Left lung (tissue), 10 donors: ENCODE results near the gene CIB4. TPM values are rescaled to one million over a fixed set of nuclear protein-coding genes. Genes with fewer than 3 reads are reported as not detected.

Experiments
- ATAC-seq: fragments of 200-7000 bp; cut with Tn5 transposase; one replicate; pipeline ENCODE4 v1.9.1; 2020; ENCODE audit warnings: moderate library complexity
- DNase-seq, 4 donors: peaks; one replicate each; pipeline ENCODE4 v3.0.0-alpha.2; 2013 to 2020
- H3K27ac ChIP-seq, 2 donors: fragments of 200-600 bp; sonication (generic) in 1 of 2; one replicate each; pipeline versions ENCODE4 v1.5.0 to v1.8.0; 2020 to 2021
- H3K27me3 ChIP-seq, 2 donors: fragments of 200-600 bp; sonication (generic) in 1 of 2; one replicate each; pipeline versions ENCODE4 v1.5.0 to v1.8.0; 2020 to 2021
- H3K36me3 ChIP-seq, 2 donors: fragments of 200-600 bp; sonication (generic) in 1 of 2; one replicate each; pipeline versions ENCODE4 v1.5.0 to v1.8.0; 2020 to 2021
- H3K4me1 ChIP-seq, 2 donors: fragments of 200-600 bp; one replicate each; pipeline ENCODE4 v1.8.0; 2021
- H3K4me3 ChIP-seq, 2 donors: fragments of 200-600 bp; sonication (generic) in 1 of 2; one replicate each; pipeline versions ENCODE4 v1.5.0 to v1.8.0; 2020 to 2021; ENCODE audit warnings: mild to moderate bottlenecking in 1 of 2
- H3K9me3 ChIP-seq, 2 donors: fragments of 200-600 bp; sonication (generic) in 1 of 2; one replicate each; pipeline versions ENCODE4 v1.5.0 to v1.8.0; 2020 to 2021
- intact Hi-C, 2 donors: fragments of 100-400 bp; cut with DNase I; formaldehyde crosslinking; loops; one replicate each; pipeline versions ENCODE4 v1.11.2 to v1.14.2; 2022
- polyA plus RNA-seq, 6 donors: library from polyadenylated mRNA; unstranded; fragments of 120-200 nt; gene quantifications; one replicate each; pipeline ENCODE4 v1.2.1, GENCODE V29; 2013; ENCODE audit not compliant: insufficient read length in 6 of 6
- total RNA-seq, 2 donors: library from RNA; stranded (reverse); fragmentation: NEBNext Ultra II Directional; extraction: Animal tissue kit (Norgen Biotek cat#: 25700); gene quantifications; one replicate each; pipeline ENCODE4 v1.2.1, GENCODE V29; 2021
- TF ChIP-seq, protein P1 (sequence below), 2 donors: fragments of 200-600 bp; sonication (generic) in 1 of 2; IDR thresholded peaks; one replicate each; pipeline versions ENCODE4 v1.5.0 to v1.8.0; 2021; ENCODE audit warnings: antibody characterized with exemption in 2 of 2
- donor health status: DM: no; HTN: yes; CAD: no.
- donor health status: DM: no; HTN: no; CAD: no.

Gene CIB4
- total and polyA plus RNA-seq, 8 donors = 1.0 to 2.4 (median 1.8) TPM; not detected in 2

DNA sequence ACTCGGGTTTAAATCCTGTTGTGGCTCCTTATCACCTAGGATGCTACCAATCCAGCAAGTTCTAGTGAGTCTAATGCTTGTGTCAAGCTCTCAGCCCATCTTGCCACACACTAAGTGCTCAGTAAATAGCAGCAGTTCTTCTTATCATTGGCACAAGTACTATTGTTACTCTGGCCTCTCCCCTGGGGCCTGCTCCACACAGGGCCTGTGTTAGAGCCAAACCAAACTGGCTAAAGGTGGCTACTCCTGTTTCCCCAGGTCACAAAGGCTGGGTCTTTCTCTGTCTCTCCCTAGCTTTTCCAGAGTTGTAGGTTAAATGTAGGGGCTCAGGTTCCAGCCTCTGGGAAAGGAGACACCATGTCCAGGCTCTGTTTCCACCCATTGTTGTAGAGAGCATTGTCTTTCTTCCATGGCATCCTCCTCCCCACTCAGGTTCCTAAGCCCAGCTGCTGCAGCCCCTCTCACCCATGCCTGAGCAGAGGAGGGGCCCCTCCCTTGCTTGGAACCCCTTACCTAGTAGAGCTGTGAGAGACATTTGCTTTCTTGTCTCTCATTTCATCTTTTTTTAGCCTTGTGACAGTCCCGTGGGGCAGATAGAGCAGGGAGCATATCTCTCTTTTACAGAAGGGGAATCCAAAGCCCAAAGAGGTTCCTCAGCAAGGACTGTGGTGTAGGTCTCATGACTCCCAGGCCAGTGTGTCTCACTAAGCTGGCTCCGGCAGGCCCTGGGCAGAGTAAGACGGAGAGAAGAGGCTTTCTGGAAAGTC is 106.9 kb downstream of the CIB4 start:
- Histone ChIP-seq H3K4me1 (no peaks in the 10 kb centered on the region), H3K4me3 (no peak overlapping the region), H3K9me3 (no peaks in the 10 kb centered on the region), H3K27me3 (no peaks in the 10 kb centered on the region), H3K27ac (no peak overlapping the region), H3K36me3 (no peaks in the 10 kb centered on the region)
- intact Hi-C loops = no loop called here
- DNase-seq (peak in 1 of 4 donors; percentile 14), ATAC-seq (no peak)
- TF ChIP-seq, protein P1, sequence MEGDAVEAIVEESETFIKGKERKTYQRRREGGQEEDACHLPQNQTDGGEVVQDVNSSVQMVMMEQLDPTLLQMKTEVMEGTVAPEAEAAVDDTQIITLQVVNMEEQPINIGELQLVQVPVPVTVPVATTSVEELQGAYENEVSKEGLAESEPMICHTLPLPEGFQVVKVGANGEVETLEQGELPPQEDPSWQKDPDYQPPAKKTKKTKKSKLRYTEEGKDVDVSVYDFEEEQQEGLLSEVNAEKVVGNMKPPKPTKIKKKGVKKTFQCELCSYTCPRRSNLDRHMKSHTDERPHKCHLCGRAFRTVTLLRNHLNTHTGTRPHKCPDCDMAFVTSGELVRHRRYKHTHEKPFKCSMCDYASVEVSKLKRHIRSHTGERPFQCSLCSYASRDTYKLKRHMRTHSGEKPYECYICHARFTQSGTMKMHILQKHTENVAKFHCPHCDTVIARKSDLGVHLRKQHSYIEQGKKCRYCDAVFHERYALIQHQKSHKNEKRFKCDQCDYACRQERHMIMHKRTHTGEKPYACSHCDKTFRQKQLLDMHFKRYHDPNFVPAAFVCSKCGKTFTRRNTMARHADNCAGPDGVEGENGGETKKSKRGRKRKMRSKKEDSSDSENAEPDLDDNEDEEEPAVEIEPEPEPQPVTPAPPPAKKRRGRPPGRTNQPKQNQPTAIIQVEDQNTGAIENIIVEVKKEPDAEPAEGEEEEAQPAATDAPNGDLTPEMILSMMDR (IDR thresholded peaks at IDR 0.05) = no peak

DNA sequence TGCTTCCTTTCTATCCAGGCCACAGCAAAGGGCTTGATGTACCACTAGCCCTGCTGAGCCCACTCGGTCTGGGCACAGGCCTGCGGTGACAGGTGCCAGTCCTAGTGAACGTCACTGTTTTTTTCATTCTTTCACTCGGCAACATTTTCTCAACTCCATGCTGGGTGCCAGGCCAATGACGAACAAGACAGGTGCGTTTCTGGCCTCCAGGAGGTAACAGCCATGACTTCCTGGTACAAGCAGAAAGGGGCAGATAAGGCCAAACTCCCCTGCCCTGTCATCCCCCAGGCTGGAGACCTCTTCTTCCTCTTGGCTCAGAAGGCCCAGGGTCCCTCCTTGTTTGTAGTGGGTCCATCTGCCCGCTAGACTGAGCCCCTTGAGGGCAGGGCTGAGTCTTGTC is 107.5 kb downstream of the CIB4 start:
- H3K4me3 ChIP-seq = no peak overlapping the region
- TF ChIP-seq, protein P1 (IDR thresholded peaks at IDR 0.05) = no peak
- no peaks in the 10 kb centered on the region for H3K27me3 ChIP-seq
- no peaks in the 10 kb centered on the region for H3K36me3 ChIP-seq
- DNase-seq (peak in 1 of 4 donors; percentile 9), ATAC-seq (no peak)
- H3K9me3 ChIP-seq = no peaks in the 10 kb centered on the region
- intact Hi-C loops = no loop called here
- H3K27ac ChIP-seq = no peak overlapping the region
- no peaks in the 10 kb centered on the region for H3K4me1 ChIP-seq

DNA sequence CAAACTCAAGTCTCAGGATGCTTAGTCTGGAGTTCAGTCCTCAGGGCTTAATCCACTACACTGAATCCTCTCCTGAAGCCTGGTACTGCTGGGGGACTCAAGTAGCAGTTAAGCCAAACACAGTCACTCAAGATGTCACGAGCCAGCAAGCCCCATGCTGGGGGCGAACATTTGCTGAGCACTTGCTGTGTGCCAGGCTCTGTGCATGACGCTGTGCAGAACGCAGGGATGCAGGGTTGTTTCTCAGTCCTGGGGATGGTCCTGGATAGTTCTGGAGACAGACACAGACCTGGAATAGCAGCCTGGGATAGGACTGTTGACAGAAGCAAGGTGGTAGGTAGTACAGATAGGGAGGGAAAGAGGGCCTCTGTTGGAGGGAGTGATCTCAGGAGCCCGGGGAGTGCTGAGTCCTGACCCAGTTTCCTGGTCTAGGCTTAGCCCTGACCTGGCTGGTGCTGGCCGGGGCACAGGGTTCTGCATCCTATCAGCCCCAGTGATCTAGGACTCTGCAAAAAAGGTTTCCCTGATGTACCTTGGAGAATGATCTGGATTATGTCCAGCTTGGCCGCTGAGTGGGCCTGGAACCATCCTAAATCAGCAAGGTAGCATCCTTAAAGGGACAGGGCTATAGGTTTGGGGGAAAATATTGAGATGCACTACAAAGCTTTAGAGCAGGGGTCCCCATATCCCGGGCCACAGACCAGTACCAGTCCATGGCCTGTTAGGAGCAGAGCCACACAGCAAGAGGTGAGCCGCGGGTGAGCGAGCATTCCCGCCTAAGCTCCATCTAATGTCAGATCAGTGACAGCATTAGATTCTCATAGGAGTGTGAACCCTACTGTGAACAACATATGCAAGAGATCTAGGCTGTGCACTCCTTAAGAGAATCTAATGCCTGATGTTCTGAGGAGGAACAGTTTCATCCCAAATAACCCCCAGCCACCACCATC is 108.6 kb downstream of the CIB4 start:
- Histone ChIP-seq H3K4me3 (no peak overlapping the region), H3K27me3 (no peaks in the 10 kb centered on the region), H3K27ac (no peak overlapping the region), H3K9me3 (no peaks in the 10 kb centered on the region), H3K36me3 (no peaks in the 10 kb centered on the region), H3K4me1 (no peaks in the 10 kb centered on the region)
- no peak for ATAC-seq
- TF ChIP-seq, protein P1 (IDR thresholded peaks at IDR 0.05) = no peak
- intact Hi-C loops = no loop called here
- DNase-seq = peak in 1 of 4 donors; percentile 15

Other genes starting within 250 kb of the CIB4 start
- gene DRC1, start 239.4 kb downstream of the CIB4 start, total RNA-seq = 1 to 10 TPM in 1 of 2 donors, not detected in 1; 1.8 TPM
- 1 to 10 TPM in 5 of 6 donors, under 1 TPM in 1; 0.92 to 7.9 (median 5.6) TPM for gene DRC1, start 239.4 kb downstream of the CIB4 start, polyA plus RNA-seq
- under 1 TPM in 1 of 2 donors, not detected in 1; 0.10 TPM for gene OTOF, start 163.2 kb downstream of the CIB4 start, total RNA-seq
- under 1 TPM; 0.03 to 0.20 (median 0.10) TPM for gene OTOF, start 163.2 kb downstream of the CIB4 start, polyA plus RNA-seq
- 10 to 100 TPM; 17.8 to 24.1 TPM for gene KCNK3, start 51.4 kb upstream of the CIB4 start, total RNA-seq
- 10 to 100 TPM; 22.7 to 34.9 (median 31.7) TPM for gene KCNK3, start 51.4 kb upstream of the CIB4 start, polyA plus RNA-seq
- 10 to 100 TPM; 45.6 to 62.1 TPM for gene SLC35F6, start 122.9 kb upstream of the CIB4 start, total RNA-seq
- gene SLC35F6, start 122.9 kb upstream of the CIB4 start, polyA plus RNA-seq = 10 to 100 TPM; 10.0 to 13.5 (median 11.0) TPM
- 1 to 10 TPM in 1 of 2 donors, under 1 TPM in 1; 0.99 to 4.0 TPM for gene CENPA, start 144.7 kb upstream of the CIB4 start, total RNA-seq
- 10 to 100 TPM; 12.1 to 27.0 (median 13.1) TPM for gene CENPA, start 144.7 kb upstream of the CIB4 start, polyA plus RNA-seq
- not detected for gene DPYSL5, start 206.8 kb upstream of the CIB4 start, total RNA-seq
- under 1 TPM; 0.07 to 0.37 (median 0.23) TPM for gene DPYSL5, start 206.8 kb upstream of the CIB4 start, polyA plus RNA-seq